ENCODE measurements around the gene RECQL. TPM values are rescaled to one million over a fixed set of nuclear protein-coding genes. Genes with fewer than 3 reads are reported as not detected.

RECQL gene
- total RNA-seq, 2 experiments from 2014 or later = 11.1 to 16.0 TPM

DNA sequence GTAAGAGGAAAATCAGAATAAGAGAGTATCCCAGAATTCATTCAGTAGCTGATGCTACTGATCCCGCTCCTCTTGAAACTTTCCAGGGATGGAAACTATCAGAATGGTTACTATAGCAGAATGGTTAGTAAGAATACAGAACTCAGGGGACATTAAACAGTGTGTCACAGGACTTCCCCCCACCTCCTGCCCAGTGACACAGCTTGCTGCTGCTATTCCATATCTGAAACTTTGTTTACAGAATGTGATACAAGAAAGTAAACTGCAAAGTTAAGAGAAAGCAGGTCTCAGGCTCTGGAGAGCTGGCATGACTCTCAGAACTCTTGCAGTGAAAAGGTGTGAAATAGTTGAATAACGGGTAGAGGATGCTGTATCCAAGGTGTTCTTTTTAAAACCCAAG lies 28.0 kb upstream of the RECQL start:
- no peak overlapping the region for H3K27ac ChIP-seq (ENCODE audit: low read depth in 1 of 2, low read length in 2 of 2)
- CTCF ChIA-PET = no interaction called here
- H3K9me3 Mint-ChIP-seq = peaks cover 1% of the 10 kb centered on the region
- H3K4me1 ChIP-seq (ENCODE audit: insufficient read depth, low read length) = peaks cover 6% of the 10 kb centered on the region
- intact Hi-C loops (cut with DNase I, micrococcal nuclease) = no loop called here
- H3K27me3 ChIP-seq (ENCODE audit: control insufficient read depth in 1 of 2, insufficient read depth in 2 of 2, low read length in 2 of 2) = peaks cover 18 to 24% of the 10 kb centered on the region in 2 experiments
- ATAC-seq (ENCODE audit: poor library complexity) = no peak
- H3K4me3 Mint-ChIP-seq = no peak overlapping the region
- H3K36me3 ChIP-seq (ENCODE audit: insufficient read depth, low read length) = no peaks in the 10 kb centered on the region
- TF ChIP-seq, protein P1, sequence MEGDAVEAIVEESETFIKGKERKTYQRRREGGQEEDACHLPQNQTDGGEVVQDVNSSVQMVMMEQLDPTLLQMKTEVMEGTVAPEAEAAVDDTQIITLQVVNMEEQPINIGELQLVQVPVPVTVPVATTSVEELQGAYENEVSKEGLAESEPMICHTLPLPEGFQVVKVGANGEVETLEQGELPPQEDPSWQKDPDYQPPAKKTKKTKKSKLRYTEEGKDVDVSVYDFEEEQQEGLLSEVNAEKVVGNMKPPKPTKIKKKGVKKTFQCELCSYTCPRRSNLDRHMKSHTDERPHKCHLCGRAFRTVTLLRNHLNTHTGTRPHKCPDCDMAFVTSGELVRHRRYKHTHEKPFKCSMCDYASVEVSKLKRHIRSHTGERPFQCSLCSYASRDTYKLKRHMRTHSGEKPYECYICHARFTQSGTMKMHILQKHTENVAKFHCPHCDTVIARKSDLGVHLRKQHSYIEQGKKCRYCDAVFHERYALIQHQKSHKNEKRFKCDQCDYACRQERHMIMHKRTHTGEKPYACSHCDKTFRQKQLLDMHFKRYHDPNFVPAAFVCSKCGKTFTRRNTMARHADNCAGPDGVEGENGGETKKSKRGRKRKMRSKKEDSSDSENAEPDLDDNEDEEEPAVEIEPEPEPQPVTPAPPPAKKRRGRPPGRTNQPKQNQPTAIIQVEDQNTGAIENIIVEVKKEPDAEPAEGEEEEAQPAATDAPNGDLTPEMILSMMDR (IDR thresholded peaks at IDR 0.05) = no peak
- no peak for DNase-seq
- no peaks in the 10 kb centered on the region for H3K36me3 Mint-ChIP-seq (ENCODE audit: low read depth)
- no peak overlapping the region for H3K4me3 ChIP-seq (ENCODE audit: low read length)
- H3K27ac Mint-ChIP-seq = no peak overlapping the region
- POLR2A ChIA-PET = no interaction called here
- H3K27me3 Mint-ChIP-seq = peaks cover 58% of the 10 kb centered on the region
- peaks cover 13% of the 10 kb centered on the region for H3K4me1 Mint-ChIP-seq (ENCODE audit: low read depth)
- H3K9me3 ChIP-seq (ENCODE audit: control insufficient read depth in 1 of 2, insufficient read depth in 1 of 2, low read length in 2 of 2) = no peaks in the 10 kb centered on the region

DNA sequence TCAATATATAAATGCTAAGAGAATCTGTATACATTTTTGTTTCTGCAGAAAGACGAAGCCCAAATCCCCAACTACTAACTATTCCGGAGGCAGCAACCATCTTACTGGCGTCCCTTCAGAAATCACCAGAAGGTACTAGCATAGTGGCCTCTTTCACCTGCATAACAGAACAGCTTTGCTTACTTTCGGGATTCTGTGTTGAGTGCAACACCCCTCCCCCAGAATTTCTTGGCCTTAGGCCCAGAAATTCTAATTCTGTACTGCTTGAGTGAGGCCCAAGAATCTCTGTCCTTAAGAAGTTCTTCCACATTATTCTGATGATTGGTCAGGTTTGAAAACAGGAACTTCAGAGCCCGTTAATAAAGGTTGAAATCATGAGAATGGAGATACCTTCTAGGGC lies 27.5 kb upstream of the RECQL start:
- Mint-ChIP-seq H3K36me3 (ENCODE audit: low read depth) (no peaks in the 10 kb centered on the region), H3K27me3 (peaks cover 58% of the 10 kb centered on the region), H3K27ac (no peak overlapping the region), H3K4me3 (peak overlapping the region; percentile 28), H3K9me3 (peaks cover 5% of the 10 kb centered on the region), H3K4me1 (ENCODE audit: low read depth) (peaks cover 13% of the 10 kb centered on the region)
- no peaks in the 10 kb centered on the region for H3K9me3 ChIP-seq (ENCODE audit: control insufficient read depth in 1 of 2, insufficient read depth in 1 of 2, low read length in 2 of 2)
- ChIA-PET POLR2A (no interaction called here), CTCF (no interaction called here)
- ATAC-seq (ENCODE audit: poor library complexity) (no peak), DNase-seq (no peak)
- H3K27ac ChIP-seq (ENCODE audit: low read depth in 1 of 2, low read length in 2 of 2) = no peak overlapping the region
- intact Hi-C loops (cut with DNase I, micrococcal nuclease) = no loop called here
- peaks cover 18 to 24% of the 10 kb centered on the region in 2 experiments for H3K27me3 ChIP-seq (ENCODE audit: control insufficient read depth in 1 of 2, insufficient read depth in 2 of 2, low read length in 2 of 2)
- H3K4me1 ChIP-seq (ENCODE audit: insufficient read depth, low read length) = peaks cover 6% of the 10 kb centered on the region
- H3K4me3 ChIP-seq (ENCODE audit: low read length) = no peak overlapping the region
- TF ChIP-seq, protein P1 (IDR thresholded peaks at IDR 0.05) = no peak
- no peaks in the 10 kb centered on the region for H3K36me3 ChIP-seq (ENCODE audit: insufficient read depth, low read length)

DNA sequence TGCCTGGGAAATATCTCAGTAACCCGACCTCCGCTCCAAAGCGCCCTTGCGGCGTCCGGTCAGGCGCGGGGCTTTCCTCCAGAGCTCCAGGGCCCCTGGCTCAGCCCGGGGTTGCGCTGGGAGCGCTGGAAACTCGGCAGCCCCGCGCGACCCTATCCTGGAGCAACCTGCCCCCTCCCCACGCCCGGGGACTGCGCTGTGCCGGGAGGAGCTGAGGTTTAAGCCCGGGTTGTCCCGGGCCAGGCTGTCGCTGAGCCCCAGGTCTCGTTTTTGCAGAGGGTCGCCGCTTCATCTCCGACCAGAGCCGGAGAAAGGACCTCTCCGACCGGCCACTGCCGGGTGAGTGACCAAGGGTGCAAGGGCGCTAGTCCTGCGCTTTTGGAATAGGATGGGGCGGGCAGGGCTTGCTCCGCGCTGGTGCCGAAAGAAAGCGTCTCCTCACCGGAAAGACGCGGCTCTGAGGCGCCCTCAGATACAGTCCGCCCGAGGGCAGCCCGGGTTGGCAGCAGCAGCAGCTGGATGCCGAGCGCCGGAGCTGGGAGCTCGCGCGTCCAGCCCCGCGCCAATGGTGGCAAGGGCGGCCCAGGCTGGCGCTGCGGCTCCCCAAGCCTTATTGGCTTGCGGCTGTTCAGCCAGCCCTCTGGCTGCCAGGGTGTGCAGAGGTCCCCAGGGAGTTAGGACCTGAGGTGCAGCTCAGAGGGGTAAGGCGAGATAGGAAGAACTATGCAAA lies 26.2 kb upstream of the RECQL start:
- DNase-seq (peak; percentile 20 to 72 (median 52)), ATAC-seq (ENCODE audit: poor library complexity) (peak; percentile 91)
- Histone ChIP-seq H3K27me3 (ENCODE audit: control insufficient read depth in 1 of 2, insufficient read depth in 2 of 2, low read length in 2 of 2) (peaks cover 16 to 18% of the 10 kb centered on the region in 2 experiments), H3K4me1 (ENCODE audit: insufficient read depth, low read length) (peaks cover 6% of the 10 kb centered on the region), H3K4me3 (ENCODE audit: low read length) (peak overlapping the region; percentile 71), H3K9me3 (ENCODE audit: control insufficient read depth in 1 of 2, insufficient read depth in 1 of 2, low read length in 2 of 2) (no peaks in the 10 kb centered on the region), H3K36me3 (ENCODE audit: insufficient read depth, low read length) (no peaks in the 10 kb centered on the region), H3K27ac (ENCODE audit: low read depth in 1 of 2, low read length in 2 of 2) (no peak overlapping the region)
- ChIA-PET CTCF (interaction anchor here (1.3 kb wide), 1 partner anchor 11 kb away, joined by 4 read pairs; no protein-coding TSS in a partner anchor), POLR2A (interaction anchor here (1.3 to 2.0 kb wide), 2 partner anchors 26 to 130 kb away, joined by 5 read pairs; partner anchors contain the start of genes GOLT1B, LDHB and RECQL)
- intact Hi-C loops (cut with DNase I, micrococcal nuclease) = no loop called here
- Mint-ChIP-seq H3K27me3 (peaks cover 47% of the 10 kb centered on the region), H3K36me3 (ENCODE audit: low read depth) (no peaks in the 10 kb centered on the region), H3K9me3 (peaks cover 5% of the 10 kb centered on the region), H3K27ac (no peak overlapping the region), H3K4me1 (ENCODE audit: low read depth) (peaks cover 13% of the 10 kb centered on the region), H3K4me3 (peak overlapping the region; percentile 74)
- TF ChIP-seq, protein P1 (IDR thresholded peaks at IDR 0.05) = no peak

All from CD4-positive, alpha-beta T cell (primary cell).